ENCODE results near the gene KCTD4. TPM values are rescaled to one million over a fixed set of nuclear protein-coding genes. Genes with fewer than 3 reads are reported as not detected.

The KCTD4 gene
- total and polyA plus RNA-seq, 2 donors (not counting 3 experiments of a cell fraction or from before 2014, with no cell fraction given) = not detected

GRCh38 chr13:45243077-45243476 is 42.2 kb upstream of the KCTD4 start:
- Histone ChIP-seq H3K79me2 (ENCODE audit: control insufficient read depth, insufficient read depth, low read length) (no peaks in the 10 kb centered on the region), H3K27ac (ENCODE audit: insufficient read depth, low read depth, low read length) (no peak overlapping the region), H3K4me1 (ENCODE audit: control insufficient read depth, extremely low read depth, insufficient read depth, low read length) (no peaks in the 10 kb centered on the region), H4K20me1 (replicated peaks; ENCODE audit: control insufficient read depth, extremely low read depth, insufficient read depth, low read length) (no peaks in the 10 kb centered on the region), H3K27me3 (ENCODE audit: control insufficient read depth in 2 of 2, insufficient read depth in 2 of 2, low read length in 2 of 2) (no peaks in the 10 kb centered on the region), H3K4me2 (ENCODE audit: insufficient read depth, low read length) (no peak overlapping the region), H3K36me3 (ENCODE audit: control insufficient read depth in 2 of 2, extremely low read depth in 1 of 2, insufficient read depth in 2 of 2, low read length in 2 of 2) (no peaks in the 10 kb centered on the region), H3K9me1 (replicated peaks; ENCODE audit: control insufficient read depth, extremely low read depth, insufficient read depth, low read length) (no peaks in the 10 kb centered on the region), H3K4me3 (replicated peaks in 1 of 3; ENCODE audit: insufficient read depth in 1 of 3, low read depth in 1 of 3, low read length in 3 of 3) (no peak overlapping the region), H3K9ac (replicated peaks; ENCODE audit: extremely low read depth, insufficient read depth, low read length) (no peak overlapping the region), H3K9me3 (replicated peaks; ENCODE audit: control insufficient read depth, insufficient read depth, low read length) (no peaks in the 10 kb centered on the region), H2AFZ (ENCODE audit: low read depth, low read length) (no peak overlapping the region)
- no peak for TF ChIP-seq JUN (IDR thresholded peaks at IDR 0.05; ENCODE audit: borderline replicate concordance, insufficient read depth, insufficient read length, low read depth)
- TF ChIP-seq POLR2AphosphoS5 (IDR thresholded peaks at IDR 0.05; ENCODE audit: insufficient read depth, low read depth, low read length) = no peak
- no peak for DNase-seq (ENCODE audit: low read depth, low spot score)
- intact Hi-C loops (cut with micrococcal nuclease) = no loop called here
- ChIA-PET CTCF (no interaction called here), POLR2A (no interaction called here)
- no TSS peak for BruUV-seq (replicated peaks)
- dilution Hi-C loops (cut with MboI; ENCODE audit: extremely low pct_ligation_motif_present, low sequenced_read_pairs) = no loop called here
- no peak for FAIRE-seq

GRCh38 chr13:45242524-45242923 is 41.7 kb upstream of the KCTD4 start:
- no peak for TF ChIP-seq POLR2A (IDR thresholded peaks at IDR 0.05; ENCODE audit: low read depth, low read length)
- TF ChIP-seq POLR2AphosphoS5 (IDR thresholded peaks at IDR 0.05; ENCODE audit: insufficient read depth, low read depth, low read length) = no peak
- TF ChIP-seq MYC (IDR thresholded peaks at IDR 0.05; ENCODE audit: low read depth, low read length) = no peak
- TF ChIP-seq JUN (IDR thresholded peaks at IDR 0.05; ENCODE audit: borderline replicate concordance, insufficient read depth, insufficient read length, low read depth) = no peak
- no peak for TF ChIP-seq CTCF (IDR thresholded peaks at IDR 0.05; ENCODE audit: extremely low read depth in 1 of 2, insufficient read depth in 1 of 2, low read depth in 1 of 2, low read length in 2 of 2)
- TF ChIP-seq FOS (IDR thresholded peaks at IDR 0.05; ENCODE audit: borderline replicate concordance, insufficient read depth, low read length) = no peak
- no peak for TF ChIP-seq GATA2 (IDR thresholded peaks at IDR 0.05; ENCODE audit: insufficient read depth, insufficient read length, low read depth, low read length)
- TF ChIP-seq EZH2 (IDR thresholded peaks at IDR 0.05; ENCODE audit: borderline replicate concordance, low read depth, low read length, severe bottlenecking) = no peak
- TF ChIP-seq MAX (IDR thresholded peaks at IDR 0.05; ENCODE audit: insufficient read depth, insufficient read length) = no peak
- Histone ChIP-seq H3K36me3 (ENCODE audit: control insufficient read depth in 2 of 2, extremely low read depth in 1 of 2, insufficient read depth in 2 of 2, low read length in 2 of 2) (no peaks in the 10 kb centered on the region), H2AFZ (ENCODE audit: low read depth, low read length) (no peak overlapping the region), H3K4me2 (ENCODE audit: insufficient read depth, low read length) (no peak overlapping the region), H3K9me1 (replicated peaks; ENCODE audit: control insufficient read depth, extremely low read depth, insufficient read depth, low read length) (no peaks in the 10 kb centered on the region), H3K9me3 (replicated peaks; ENCODE audit: control insufficient read depth, insufficient read depth, low read length) (no peaks in the 10 kb centered on the region), H3K4me1 (ENCODE audit: control insufficient read depth, extremely low read depth, insufficient read depth, low read length) (no peaks in the 10 kb centered on the region), H3K9ac (replicated peaks; ENCODE audit: extremely low read depth, insufficient read depth, low read length) (no peak overlapping the region), H3K4me3 (replicated peaks in 1 of 3; ENCODE audit: insufficient read depth in 1 of 3, low read depth in 1 of 3, low read length in 3 of 3) (no peak overlapping the region), H3K79me2 (ENCODE audit: control insufficient read depth, insufficient read depth, low read length) (no peaks in the 10 kb centered on the region), H3K27ac (ENCODE audit: insufficient read depth, low read depth, low read length) (no peak overlapping the region), H3K27me3 (ENCODE audit: control insufficient read depth in 2 of 2, insufficient read depth in 2 of 2, low read length in 2 of 2) (no peaks in the 10 kb centered on the region), H4K20me1 (replicated peaks; ENCODE audit: control insufficient read depth, extremely low read depth, insufficient read depth, low read length) (no peaks in the 10 kb centered on the region)
- dilution Hi-C loops (cut with MboI; ENCODE audit: extremely low pct_ligation_motif_present, low sequenced_read_pairs) = no loop called here
- FAIRE-seq (no peak), DNase-seq (ENCODE audit: low read depth, low spot score) (no peak)
- no TSS peak for BruUV-seq (replicated peaks)
- CTCF ChIA-PET = interaction anchor here (2.9 kb wide), 1 partner anchor 11 kb away, joined by 14 read pairs; no protein-coding TSS in a partner anchor
- intact Hi-C loops (cut with micrococcal nuclease) = no loop called here
- POLR2A ChIA-PET = no interaction called here
